DMS53 treated with DMSO at 0.1 percent for 48 hours (cell line): ENCODE data around the gene CA10.

Experiments used
- DNase-seq: peaks from one replicate; lab custom pipeline; 2025; ENCODE audit not compliant: unreplicated experiment; lab: John Stamatoyannopoulos, UW

The CA10 gene

DNA sequence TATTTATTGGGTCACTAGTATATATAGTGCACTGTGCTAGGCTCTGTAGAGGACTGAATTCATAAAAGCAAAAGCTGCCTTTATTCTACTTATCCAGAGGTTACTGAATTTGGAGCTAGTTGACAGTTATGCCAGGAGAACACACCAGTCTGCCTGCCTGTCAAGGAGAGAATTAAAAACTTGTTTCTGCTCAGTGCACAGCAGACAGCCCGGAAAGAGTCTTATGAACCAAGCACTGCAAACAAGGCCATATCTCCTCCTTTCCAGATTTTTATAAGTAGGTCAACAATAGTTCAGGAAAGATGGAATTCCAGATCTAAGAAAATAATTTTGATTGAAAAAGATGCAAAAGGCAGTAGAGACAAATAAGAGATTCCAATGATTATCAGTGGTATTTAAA, 267.8 kb downstream of the CA10 start:
- no peak for DNase-seq

DNA sequence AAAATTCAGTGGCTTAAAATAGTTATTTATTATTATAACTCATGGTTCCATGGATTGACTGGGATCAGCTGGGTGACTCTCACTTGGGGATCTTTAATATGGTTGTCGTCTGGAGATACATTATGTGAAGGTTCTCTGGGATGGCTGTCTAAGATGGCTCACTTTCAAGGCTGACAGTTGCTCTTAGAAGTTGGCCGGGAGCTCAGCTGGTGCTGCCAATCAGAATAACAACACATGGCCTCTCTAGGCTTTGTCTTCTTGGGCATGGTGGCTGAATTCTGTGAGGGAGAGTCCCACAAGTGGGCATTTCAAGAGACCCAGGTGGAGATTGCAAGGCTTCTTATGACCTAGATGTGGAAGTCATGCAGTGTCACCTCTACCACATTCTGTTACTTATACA, 269.7 kb downstream of the CA10 start:
- no peak for DNase-seq

DNA sequence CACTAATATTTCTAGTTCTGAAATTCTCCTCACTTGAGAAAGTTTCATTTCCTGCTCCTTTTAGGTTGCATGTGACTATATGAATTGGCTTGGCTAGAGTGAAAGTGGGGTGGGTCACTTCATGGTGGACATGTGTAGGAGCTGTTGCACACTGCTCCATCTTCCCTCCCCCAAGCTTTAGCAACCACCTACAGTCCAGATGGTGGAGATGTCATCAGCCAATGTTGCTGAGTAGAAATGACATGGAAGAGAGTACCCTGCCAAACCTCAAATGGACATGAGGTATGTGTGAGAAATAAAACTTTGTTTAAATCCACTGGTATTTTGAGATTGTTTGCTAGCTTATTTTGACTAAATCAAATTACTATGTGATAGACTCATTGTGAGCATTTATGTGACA, 281.5 kb downstream of the CA10 start:
- DNase-seq, result no peak

DNA sequence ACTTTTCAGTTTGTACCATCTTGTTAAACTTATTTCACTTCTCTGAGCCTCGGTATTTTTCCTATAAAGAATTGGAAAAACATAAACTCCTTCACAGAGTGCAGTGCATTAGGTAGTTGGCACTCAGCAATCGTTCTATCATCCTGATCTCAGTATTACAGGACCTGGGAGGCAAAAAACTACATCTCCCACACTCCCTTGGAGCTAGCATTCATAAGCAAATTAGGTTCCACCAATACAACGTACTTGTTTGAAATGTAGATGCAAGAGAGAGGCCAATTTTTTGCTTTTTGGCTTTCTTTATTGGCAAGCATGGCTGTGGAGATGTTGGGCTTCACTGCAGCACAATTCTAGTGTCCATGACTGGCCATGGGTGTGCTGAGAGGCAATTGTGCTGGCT, 285.2 kb downstream of the CA10 start:
- no peak for DNase-seq

DNA sequence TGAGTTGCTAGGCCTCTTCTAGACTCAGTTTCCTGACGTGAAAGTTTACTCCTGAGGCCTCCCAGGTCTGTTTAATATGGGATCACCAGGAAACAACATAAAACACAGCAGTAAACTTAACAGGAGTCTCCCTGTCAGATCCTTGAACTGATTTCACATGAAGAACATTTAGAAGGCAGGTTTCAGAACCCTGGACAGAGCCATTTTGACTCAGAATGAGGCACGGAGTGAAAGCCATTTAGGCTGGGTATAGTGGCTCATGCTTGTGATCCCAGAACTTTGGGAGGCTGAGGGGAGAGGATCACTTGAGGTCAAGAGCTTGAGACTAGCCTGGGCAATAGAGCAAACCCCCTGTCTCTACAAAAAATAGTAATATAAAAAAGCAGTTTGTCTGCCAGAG, 289.1 kb downstream of the CA10 start:
- no peak for DNase-seq

DNA sequence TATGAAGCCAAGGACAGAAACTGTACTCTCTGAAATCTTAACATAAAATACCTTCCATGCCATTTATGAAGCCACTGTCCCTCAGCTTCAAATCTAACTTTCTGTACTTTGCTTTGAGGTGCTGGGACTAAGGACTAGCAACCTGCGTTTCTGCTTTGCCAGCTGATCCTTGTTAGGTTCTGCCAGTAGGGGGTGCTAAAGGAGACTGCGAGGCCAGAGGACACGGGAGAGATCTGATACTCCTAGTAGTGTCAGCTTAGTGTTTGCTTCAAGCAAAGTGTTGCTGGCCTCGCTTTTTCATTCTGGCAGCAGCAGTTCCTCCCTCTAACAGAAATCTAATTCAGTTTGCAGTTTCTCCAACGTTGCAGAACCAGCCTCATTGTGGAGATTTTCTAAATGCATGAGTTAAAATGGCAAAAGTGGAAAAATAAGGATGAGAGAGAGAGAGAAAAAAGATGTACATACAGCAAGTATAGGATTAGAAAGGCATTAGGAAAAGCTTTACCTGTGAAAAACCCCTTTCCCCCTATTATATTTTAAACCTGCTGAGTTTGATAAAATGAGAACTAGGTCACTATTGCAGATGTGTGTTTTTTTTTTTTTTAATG, 297.5 kb downstream of the CA10 start:
- DNase-seq, result peak; percentile 82

DNA sequence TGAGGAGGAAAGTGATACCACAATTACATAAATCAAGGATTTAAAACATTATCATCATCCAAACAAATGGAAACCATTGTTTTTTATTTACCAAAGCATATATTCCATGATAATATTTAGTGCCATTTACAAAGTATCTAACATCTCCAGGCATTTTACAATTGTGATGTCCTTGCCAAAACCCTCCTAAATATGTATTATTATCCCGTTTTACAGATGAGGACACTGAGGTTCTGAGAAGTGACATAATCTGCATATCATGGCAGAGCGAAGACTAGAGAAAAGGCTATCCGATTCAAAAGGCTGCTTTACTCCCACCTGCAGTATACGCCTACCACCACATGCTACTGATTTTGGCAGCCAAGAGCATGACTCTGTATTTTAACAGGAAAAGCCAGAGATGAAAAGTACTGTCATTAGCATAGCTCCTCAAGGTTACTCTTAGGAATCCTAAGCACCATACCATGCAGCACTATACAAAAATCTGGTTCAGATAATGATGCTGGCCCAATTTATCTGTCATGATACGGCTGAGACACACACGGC, 301.4 kb downstream of the CA10 start:
- peak; percentile 28 for DNase-seq

DNA sequence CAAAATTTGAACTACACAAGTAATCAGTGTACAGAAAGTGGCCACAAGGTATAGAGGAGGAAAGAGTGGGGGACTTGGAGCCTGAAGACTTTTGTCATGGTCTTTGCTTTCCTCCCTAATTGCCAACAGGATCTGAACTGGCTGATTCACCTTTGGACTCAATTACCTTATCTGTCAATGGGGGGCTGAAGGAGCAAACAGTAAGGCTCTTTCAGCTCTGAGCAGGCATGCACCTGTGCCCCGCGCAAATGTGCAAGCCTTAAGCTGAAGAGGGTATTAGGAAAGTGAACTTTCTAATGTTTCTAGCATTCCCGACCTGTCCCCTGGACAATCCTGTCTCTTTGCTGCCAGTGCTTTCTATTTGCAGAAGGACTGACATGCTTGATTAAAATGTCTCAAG, 302.7 kb downstream of the CA10 start:
- peak; percentile 20 for DNase-seq

DNA sequence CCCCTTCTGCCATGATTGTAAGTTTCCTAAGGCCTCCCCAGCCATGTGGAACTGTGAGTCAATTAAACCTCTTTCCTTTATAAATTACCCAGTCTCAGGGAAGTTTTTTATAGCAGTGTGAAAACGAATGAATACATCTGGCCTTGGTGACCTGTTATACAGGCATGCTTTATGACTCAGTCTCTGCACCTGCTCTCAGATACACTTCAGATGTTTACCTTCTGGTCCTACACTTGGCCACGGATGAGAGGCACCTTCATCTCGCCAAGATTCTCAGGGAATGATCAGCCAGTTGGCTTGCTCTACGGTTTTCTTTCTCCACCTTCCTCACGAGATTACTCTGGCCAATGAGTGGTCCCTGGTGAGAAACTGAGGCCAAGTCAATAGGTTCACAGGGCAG, 304.7 kb downstream of the CA10 start:
- peak; percentile 99 for DNase-seq

DNA sequence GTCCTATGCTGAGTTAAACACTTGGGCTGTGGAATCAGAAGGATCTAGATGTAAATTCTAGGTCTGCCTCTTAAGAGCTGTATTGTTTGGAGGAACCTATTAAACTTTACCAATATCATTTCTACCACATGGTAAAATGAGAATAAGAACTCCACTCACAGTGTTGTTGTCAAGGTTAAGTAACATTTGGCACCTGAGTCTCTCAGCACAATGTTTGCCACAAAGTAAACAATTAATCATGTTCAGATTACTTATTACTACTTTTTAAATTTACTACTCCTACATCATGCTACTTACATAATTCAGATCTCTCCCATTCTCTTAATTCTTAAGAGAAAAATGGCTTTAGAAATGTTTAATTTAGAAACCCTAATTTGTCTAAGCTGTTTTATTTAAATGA, 305.9 kb downstream of the CA10 start:
- no peak for DNase-seq

DNA sequence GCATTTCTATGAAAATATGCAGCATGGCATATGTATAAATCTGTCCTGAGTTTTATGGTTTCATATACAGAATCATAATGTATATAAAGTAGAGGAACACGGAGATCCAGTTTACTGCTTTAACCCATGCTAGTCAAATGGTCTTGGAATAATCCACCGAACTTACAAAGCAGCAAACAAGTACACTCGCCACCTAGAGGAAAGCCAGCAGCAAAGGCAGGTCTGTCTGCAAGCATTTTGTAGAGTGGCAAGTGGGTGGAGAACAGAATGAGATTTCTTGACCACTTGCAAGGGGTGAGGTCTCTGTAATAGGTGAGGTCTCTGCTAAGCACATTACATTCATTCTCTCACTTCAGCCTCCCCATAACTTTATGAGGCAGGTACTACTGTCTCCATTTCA, 308.3 kb downstream of the CA10 start:
- DNase-seq, result no peak

DNA sequence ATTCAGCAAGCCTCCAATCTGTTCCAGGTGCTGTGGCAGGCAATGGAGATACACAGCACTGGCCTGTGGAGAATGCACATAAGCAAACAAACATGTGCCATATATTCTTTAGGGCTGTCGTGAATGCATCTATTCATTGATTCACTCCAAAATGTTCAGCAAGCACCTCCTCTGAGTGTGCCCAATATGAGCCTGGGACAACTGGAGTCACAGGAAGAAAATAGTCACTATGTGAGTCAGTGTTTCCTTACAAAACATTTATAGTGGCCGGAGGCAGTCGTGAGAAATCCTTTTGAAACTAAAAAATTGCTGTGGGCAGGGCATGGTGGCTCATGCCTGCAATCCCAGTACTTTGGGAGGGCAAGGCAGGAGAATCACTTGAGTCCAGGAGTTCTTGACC, 310.1 kb downstream of the CA10 start:
- DNase-seq, result no peak

DNA sequence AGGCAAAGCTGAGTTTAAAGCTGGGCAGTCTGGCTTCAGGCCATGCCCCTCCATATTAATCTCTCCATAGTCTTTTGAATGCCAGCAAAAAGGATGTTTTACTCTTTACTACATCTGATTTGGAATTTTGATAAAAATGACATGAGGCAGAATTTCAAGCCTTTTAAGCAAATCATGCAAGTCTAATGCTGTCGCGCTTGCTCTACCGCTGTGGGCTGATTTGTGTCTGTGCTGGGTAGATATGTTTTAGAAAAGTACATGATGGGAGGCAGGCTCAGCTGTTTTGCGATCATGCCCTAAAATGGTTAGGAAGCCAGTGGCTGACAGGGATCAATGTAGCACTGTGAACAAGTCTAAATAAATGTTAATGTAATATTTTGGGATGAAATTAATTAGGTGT, 311.9 kb downstream of the CA10 start:
- DNase-seq, result no peak

DNA sequence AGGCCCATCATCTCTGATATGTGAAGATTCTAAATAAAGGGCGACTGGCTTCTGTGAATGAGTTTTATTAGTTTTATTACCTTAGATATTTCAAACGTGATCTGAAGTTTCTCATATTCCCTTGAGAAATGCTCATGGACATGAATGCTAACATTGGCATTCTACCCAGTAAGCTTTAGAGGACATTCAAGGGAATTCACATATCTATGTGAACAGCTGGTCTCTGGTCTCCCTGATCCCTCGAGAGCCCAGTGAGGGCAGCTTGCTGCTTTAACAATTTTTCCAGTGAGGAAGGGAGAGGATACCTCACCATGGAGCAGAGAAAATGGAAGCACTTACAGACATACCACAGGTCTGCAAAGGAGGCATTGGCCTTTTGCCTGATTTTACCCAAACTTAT, 312.7 kb downstream of the CA10 start:
- no peak for DNase-seq

DNA sequence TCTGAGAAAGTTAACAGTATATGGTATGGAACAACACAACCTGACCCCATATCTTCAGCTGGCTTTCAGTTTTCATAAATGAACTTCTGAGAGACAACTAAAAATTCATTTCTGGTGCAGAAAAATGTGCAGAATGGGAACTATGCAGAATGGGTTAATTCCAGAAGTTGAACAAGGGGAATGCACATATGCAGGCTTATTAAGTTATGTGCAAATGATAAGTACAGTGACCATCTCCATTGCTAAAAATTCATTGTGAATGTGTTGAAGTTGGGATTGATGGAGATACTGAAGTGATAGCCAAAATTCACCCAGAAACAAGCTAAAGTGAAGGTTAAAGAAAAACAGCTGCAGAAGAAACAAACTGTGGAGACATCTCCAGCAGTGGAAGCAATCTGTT, 315.8 kb downstream of the CA10 start:
- no peak for DNase-seq

DNA sequence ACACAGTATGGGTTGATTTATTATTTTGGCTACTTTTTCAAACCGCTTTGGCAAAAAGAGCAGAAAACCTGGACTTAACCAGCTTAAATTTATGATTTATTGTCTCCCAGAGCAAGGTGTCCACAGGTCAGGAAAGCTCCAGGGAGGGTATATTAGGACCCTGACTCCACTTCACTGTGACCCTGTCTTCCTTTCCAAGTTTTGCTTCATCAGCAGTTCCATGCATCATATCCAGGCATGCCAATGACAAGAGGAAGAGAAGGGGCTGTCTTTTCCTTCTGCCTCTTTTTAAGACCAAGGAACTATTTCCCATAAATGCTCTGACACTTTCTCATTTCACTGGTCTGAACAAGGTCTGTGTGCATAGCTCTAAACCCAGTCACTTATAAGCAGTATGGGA, 316.8 kb downstream of the CA10 start:
- DNase-seq, result no peak

DNA sequence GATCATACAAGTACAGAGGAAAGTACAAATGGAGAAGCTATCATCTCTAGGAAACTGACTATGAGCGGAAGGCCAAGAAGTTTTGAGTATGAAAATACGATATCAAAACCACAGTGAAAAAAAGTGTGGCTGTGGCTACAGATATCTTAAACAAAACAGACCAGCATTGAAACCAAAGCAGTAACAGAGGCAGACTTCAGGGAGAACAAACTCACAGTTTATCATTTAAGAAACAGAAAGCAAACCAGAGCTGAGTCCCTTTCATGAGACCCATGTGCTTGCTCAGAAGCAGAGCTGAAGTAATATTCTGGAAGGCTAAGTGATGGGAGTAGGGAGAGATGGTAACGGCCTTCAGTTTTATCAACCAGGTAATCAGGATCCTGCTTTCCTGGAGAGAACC, 317.8 kb downstream of the CA10 start:
- DNase-seq, result no peak

DNA sequence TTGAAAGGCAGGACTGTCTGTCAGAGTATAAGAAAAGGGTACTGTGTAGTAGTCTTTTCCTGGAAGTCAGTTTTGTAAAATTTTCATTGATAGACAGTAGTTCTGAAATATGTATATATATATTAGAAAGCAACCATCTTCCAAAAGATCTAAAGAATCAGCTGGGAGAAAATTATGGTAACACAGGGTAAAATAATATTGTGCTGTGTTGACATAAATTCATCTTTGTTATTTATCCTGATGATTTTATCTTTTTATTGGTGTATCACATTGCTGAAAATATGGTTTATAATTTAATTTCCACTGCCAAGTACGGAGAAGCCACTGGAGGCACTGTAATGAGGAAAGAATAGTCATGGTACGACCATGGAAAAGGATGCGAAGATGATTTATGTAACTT, 324.9 kb downstream of the CA10 start:
- no peak for DNase-seq

DNA sequence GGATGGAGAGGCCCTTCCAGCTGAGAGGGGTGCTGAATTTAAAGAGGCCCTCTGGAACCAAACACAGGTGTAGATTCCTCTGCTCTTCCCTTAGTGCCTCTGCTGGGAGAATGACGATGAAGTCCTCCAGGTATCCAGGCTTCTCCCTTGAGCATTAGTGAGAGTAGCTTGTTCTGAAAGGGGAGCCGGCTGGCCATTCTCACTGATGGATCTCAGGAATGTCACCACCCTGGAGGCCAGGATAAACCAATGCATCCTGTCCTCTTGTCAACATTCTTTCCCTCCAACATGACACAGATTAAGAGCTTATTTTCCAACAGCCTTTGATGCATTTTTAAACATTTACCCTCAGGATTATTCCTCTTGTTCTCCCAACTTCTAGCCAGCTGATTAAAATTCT, 325.5 kb downstream of the CA10 start:
- DNase-seq, result no peak

DNA sequence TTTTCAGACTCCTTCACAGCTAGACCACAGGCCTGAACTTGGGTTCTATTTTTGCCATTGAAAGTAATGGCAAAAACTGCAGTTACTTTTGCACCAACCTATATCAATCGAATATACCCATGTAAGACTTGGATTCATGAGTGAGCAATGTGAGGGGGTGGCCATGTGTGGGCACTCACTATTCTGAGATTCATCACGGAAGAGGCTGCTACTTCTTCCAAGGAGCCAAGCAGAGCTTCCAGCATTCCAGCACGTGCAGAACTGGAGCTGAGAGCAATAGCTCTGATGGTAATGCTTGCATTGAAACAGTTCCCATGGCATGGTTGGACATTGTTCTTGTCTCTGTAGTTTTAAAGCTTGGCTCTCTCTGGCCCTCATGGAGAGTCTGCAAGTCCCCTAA, 327.6 kb downstream of the CA10 start:
- no peak for DNase-seq

DNA sequence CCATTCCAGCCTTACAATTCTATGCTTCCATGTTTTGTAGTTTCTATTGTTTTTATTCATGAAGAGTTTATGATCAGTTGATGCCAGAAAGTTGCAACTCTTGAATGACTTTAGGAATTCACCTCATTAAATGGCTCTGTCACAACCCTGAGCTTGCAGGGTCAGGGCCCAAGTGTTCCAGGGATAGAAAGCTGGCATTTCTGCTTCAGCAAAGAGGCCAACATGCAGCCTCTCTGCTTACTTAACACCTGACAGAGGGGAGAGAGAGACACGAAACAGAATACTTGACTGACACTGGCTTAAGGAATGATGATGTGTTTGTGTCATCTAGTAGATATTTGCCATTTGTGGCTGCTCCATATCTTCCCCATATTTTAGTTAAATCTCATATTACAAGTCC, 328.1 kb downstream of the CA10 start:
- no peak for DNase-seq

DNA sequence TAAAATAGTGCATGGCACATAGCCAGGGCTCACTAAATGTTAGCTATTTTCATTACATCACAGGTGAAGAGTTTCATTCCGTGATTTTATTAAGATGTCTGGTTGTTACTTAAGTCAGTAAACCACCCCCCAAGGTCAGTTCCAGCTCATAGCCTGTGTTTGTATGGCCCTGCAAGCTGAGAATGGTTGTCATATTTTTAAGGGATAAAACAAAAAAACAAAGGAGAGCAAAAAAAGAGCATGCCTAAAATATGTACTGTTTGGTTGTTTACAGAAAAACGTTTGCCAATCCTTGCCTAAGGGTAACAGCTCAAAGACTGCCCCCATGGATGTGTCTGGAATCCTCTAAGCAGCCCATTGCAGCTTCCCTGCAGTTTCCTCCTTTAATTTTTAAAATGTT, 329.6 kb downstream of the CA10 start:
- no peak for DNase-seq

DNA sequence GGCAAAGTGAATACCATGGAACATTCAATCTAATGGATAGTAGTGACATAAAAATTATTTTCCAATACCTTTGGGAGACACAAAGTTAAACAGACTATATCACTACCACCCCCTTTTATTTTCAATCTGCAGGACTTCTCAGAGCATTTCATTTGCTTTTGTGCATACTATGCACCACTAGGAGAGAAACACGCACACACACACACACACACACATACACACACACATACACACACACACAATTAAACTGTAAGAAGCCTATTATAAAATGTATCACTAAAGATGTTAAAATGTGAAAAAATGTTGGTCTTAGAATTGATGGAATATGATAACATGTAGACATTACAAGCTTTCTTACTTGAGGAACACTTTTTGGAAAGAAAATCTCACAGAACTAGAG, 331.4 kb downstream of the CA10 start:
- DNase-seq, result no peak

DNA sequence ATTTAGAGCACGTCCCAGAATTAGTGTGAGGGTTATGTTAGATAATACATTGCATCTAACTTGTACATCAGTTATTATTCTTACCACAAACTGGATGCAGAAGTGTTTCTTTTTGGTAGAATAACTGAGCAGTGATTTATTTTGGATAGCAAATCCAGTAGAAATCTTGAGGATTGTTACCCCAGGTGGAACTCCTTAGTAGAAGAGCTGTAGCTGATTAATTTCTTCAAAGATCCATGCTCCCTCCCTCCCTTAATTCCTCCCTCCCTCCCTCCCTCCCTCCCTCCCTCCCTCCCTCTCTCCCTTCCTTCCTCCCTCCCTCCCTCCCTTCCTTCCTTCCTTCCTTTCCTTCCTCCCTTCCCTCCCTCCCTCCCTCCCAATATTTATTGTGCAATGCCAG, 337.7 kb downstream of the CA10 start:
- DNase-seq, result no peak
